Measurements from ENCODE around the gene UTP14C. TPM values are rescaled to one million over a fixed set of nuclear protein-coding genes. Genes with fewer than 3 reads are reported as not detected.
A peak's percentile ranks its signal among the peaks of the same experiment; 100 is the strongest.
"Not testable (repeated sequence)": the region's sequence is repeated elsewhere in the genome, so short reads cannot be mapped to it uniquely, and the experiment has no call there.

Gene UTP14C
- total RNA-seq, 1 donor from 2014 or later: 9.1 TPM

DNA sequence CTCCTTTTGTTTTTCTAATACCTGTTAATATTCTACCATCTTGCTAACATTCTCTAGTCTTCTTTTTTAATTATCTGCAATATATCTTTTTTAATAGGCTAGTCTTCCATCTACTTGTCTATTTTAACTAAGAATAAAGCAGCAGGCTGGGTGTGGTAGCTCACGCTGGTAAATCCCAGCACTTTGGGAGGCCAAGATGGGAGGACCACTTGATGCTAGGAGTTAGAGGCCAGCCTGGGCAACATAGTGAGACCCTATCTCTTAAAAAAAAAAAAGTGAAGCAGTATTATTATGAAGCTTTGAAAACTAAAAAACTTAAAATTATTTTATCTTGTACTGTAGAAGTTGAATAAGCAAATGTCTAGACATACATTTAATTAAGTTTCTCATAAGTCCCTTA is 3.3 kb downstream of the UTP14C start:
- intact Hi-C loops (cut with DNase I): no loop called here
- no peak for ATAC-seq (ENCODE audit: poor library complexity)
- DNase-seq: no peak

DNA sequence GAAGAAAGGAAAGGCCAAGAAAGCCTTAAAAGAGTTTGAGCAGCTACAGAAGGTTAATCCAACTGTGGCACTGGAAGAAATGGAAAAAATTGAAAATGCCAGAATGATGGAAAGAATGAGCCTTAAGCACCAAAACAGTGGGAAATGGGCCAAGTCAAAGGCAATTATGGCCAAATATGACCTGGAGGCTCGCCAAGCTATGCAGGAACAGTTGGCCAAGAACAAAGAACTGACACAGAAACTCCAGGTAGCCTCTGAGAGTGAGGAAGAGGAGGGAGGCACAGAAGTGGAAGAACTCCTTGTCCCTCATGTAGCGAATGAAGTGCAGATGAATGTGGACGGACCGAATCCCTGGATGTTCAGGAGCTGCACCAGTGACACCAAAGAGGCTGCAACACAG is 5.1 kb downstream of the UTP14C start:
- DNase-seq (no peak), ATAC-seq (ENCODE audit: poor library complexity) (no peak)
- intact Hi-C loops (cut with DNase I): no loop called here

GRCh38 chr13:52030401-52030800 is 5.9 kb downstream of the UTP14C start:
- DNase-seq; intact Hi-C loops (cut with DNase I); ATAC-seq (ENCODE audit: poor library complexity): not testable (repeated sequence)

- no peak for DNase-seq
- intact Hi-C loops (cut with DNase I): no loop called here
- no peak for ATAC-seq (ENCODE audit: poor library complexity)
Measured at GRCh38 chr13:52033039-52033438, 8.5 kb downstream of the UTP14C start.

GRCh38 chr13:52034616-52035226 is 10.2 kb downstream of the UTP14C start:
- ATAC-seq (ENCODE audit: poor library complexity) (no peak), DNase-seq (no peak)
- intact Hi-C loops (cut with DNase I): no loop called here

- DNase-seq: no peak
- no peak for ATAC-seq (ENCODE audit: poor library complexity)
- intact Hi-C loops (cut with DNase I): no loop called here
Measured at GRCh38 chr13:52036037-52036436, 11.5 kb downstream of the UTP14C start.

GRCh38 chr13:52043675-52044074 is 19.2 kb downstream of the UTP14C start:
- no peak for ATAC-seq (ENCODE audit: poor library complexity)
- intact Hi-C loops (cut with DNase I): no loop called here
- DNase-seq: no peak

GRCh38 chr13:52047463-52047862 is 23.0 kb downstream of the UTP14C start:
- DNase-seq (no peak), ATAC-seq (ENCODE audit: poor library complexity) (no peak)
- intact Hi-C loops (cut with DNase I): no loop called here

GRCh38 chr13:52048516-52048915 is 24.0 kb downstream of the UTP14C start:
- ATAC-seq (ENCODE audit: poor library complexity) (no peak), DNase-seq (no peak)
- intact Hi-C loops (cut with DNase I): no loop called here

GRCh38 chr13:52051400-52051799 is 26.9 kb downstream of the UTP14C start:
- no peak for ATAC-seq (ENCODE audit: poor library complexity)
- intact Hi-C loops (cut with DNase I): no loop called here
- DNase-seq: no peak

DNA sequence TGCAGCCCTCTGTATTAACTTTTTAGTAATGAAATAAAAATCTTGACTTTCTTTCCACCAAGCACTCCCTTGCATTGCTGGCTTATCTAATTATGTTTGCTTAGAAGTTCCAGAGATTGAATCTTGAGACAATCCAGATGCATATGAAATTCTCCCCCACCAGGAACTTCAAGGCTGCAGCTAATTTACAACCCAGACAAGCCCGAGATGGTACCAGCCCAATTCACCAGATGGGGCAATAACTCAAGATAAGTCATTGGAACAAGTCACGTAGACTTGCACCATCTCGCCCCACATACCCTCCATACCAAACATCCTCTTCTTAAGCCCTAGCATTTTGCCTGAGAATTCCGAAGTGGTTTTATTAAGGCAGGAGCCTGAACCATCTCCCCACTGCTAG is 29.0 kb downstream of the UTP14C start:
- ATAC-seq (ENCODE audit: poor library complexity) (no peak), DNase-seq (no peak)
- intact Hi-C loops (cut with DNase I): no loop called here

DNA sequence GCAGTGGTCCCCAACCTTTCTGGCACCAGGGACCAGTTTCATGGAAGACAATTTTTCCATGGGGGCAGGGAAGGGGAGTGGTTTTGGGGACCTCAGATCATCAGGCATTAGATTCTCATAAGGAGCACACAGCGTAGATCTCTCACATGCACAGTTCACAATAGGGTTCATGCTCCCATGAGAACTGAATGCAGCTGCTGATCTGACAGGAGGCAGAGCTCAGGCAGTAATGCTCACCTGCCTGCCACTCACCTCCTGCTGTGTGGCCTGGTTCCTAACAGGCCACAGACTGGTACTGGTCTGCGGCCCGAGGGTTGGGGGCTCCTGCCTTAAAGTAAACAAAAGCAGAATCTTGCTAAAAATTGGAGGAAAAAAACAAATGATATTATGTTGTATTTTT is 36.6 kb downstream of the UTP14C start:
- DNase-seq; ATAC-seq (ENCODE audit: poor library complexity); intact Hi-C loops (cut with DNase I): not testable (repeated sequence)

DNA sequence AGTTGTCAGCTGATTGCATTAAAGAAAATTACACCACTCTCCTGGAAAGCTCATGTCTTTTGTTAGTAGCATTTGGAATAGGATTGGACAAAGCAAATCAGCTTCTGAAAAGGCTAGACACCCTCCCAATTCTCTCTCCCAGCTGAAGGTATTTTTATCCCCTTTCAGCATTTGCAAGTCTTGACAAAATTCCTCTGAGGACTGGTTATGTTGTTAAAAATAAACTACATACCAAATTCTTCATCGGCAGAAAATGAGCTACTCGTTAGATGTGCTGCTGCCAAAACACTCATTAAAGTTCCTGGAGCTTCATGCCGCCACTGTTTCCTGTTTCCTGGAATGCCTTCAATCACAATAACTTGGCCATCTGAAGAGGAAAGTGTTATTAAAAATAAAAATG is 37.1 kb downstream of the UTP14C start:
- intact Hi-C loops (cut with DNase I): no loop called here

DNA sequence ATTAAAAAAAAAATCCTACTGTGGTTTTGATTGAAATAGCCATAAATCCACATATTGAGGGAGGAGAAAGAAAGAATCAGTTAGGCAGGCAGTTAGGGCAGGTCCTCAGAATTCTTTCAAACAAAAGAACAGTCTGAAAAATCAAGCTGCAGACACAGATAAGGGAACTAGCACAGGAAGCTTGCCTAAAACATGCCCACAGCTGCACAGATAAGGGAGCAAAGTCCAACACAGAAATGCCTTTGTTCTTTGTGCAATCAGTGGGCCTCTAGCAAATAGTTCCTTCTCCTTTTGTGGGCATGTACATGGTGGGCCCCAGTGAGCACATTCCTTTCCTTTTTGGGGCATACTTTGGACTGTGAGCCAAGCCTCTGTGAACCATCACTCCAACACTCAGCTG is 42.7 kb downstream of the UTP14C start:
- no peak for DNase-seq
- intact Hi-C loops (cut with DNase I): no loop called here
- no peak for ATAC-seq (ENCODE audit: poor library complexity)

More for the DNA sequence above, 37.1 kb downstream of the UTP14C start:
- peak; percentile 48 for ATAC-seq (ENCODE audit: poor library complexity)
- no peak for DNase-seq

- ATAC-seq (ENCODE audit: poor library complexity) (peak; percentile 36), DNase-seq (no peak)
- intact Hi-C loops (cut with DNase I): no loop called here
Measured at GRCh38 chr13:52070929-52071523, 46.5 kb downstream of the UTP14C start.

Other genes with a start within 250 kb of the UTP14C start
- gene DHRS12, start 220.5 kb upstream of the UTP14C start, total RNA-seq: 10.4 TPM
- 0.38 TPM for gene TMEM272, start 179.5 kb upstream of the UTP14C start, total RNA-seq
- not detected for gene CCDC70, start 162.7 kb upstream of the UTP14C start, total RNA-seq
- gene ATP7B, start 13.2 kb upstream of the UTP14C start, total RNA-seq: 3.6 TPM
- 17.8 TPM for gene ALG11, start 12.3 kb upstream of the UTP14C start, total RNA-seq
- gene NEK5, start 104.4 kb downstream of the UTP14C start, total RNA-seq: 0.13 TPM
- 3.4 TPM for gene NEK3, start 134.9 kb downstream of the UTP14C start, total RNA-seq